ENCODE results near the gene NKX1-1.

The NKX1-1 gene

DNA sequence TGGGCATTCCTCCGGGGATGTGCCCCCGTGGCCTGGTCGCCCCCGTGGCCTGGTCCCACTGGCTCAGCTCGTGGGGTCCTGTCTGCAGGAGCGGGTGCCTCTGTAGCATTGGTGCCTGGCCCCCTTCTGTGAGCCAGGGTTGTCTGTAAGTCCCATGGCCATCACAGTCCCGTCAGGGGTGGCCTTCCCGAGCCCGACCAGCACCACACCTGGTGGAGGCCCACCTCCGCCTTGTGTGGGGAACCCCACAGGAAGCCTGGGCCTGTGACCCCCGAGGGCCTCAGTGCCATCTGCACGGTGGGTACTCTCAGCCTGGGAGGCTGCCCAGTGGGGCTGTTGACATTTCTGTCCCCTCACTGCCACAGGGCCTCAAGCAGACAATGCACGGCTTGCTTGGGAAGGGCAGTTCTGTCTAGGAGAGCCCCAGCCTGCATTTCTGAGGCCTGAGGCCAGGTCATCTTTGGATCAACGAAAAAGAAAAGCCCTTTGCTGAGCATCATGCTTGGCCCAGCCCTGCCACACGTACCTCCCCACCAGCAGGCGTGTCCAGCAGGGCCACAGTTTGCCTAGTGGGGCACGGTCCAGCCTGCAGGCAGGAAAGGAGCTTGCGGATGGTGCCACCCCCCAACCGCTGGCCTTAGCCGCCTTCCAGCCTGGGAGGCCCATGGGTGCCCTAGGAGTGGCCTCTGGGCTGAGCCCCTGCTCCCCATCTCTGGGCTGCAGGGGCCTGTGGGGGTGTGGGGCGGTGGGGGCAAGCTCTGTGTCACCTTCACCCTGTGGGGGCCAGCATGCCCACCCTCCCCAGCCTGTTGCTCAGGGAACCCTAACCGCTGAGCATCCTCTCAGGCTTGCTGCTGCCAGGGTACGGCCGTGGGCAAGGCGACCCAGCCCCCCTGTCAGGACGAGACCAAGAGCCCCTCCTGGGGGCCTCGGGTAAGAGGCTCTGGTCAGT, 23.2 kb downstream of the NKX1-1 start:
- DNase-seq (ENCODE audit: low spot score) = no peak
- in situ Hi-C loops (cut with MboI; ENCODE audit: low pct_unique_long_range_greater_than_20kb, low sequenced_read_pairs, unreplicated experiment) = no loop called here
- TF ChIP-seq, protein P1, sequence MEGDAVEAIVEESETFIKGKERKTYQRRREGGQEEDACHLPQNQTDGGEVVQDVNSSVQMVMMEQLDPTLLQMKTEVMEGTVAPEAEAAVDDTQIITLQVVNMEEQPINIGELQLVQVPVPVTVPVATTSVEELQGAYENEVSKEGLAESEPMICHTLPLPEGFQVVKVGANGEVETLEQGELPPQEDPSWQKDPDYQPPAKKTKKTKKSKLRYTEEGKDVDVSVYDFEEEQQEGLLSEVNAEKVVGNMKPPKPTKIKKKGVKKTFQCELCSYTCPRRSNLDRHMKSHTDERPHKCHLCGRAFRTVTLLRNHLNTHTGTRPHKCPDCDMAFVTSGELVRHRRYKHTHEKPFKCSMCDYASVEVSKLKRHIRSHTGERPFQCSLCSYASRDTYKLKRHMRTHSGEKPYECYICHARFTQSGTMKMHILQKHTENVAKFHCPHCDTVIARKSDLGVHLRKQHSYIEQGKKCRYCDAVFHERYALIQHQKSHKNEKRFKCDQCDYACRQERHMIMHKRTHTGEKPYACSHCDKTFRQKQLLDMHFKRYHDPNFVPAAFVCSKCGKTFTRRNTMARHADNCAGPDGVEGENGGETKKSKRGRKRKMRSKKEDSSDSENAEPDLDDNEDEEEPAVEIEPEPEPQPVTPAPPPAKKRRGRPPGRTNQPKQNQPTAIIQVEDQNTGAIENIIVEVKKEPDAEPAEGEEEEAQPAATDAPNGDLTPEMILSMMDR (IDR thresholded peaks at IDR 0.05; ENCODE audit: extremely low read depth, insufficient read depth, missing control alignments) = no peak

GRCh38 chr4:1381944-1382541, 24.2 kb downstream of the NKX1-1 start:
- TF ChIP-seq, protein P1 (IDR thresholded peaks at IDR 0.05; ENCODE audit: extremely low read depth, insufficient read depth, missing control alignments) = no peak
- in situ Hi-C loops (cut with MboI; ENCODE audit: low pct_unique_long_range_greater_than_20kb, low sequenced_read_pairs, unreplicated experiment) = no loop called here
- DNase-seq (ENCODE audit: low spot score) = no peak

GRCh38 chr4:1381181-1381621, 25.0 kb downstream of the NKX1-1 start:
- in situ Hi-C loops (cut with MboI; ENCODE audit: low pct_unique_long_range_greater_than_20kb, low sequenced_read_pairs, unreplicated experiment) = no loop called here
- TF ChIP-seq, protein P1 (IDR thresholded peaks at IDR 0.05; ENCODE audit: extremely low read depth, insufficient read depth, missing control alignments) = no peak
- no peak for DNase-seq (ENCODE audit: low spot score)

GRCh38 chr4:1380368-1381151, 25.7 kb downstream of the NKX1-1 start:
- DNase-seq (ENCODE audit: low spot score) = no peak
- in situ Hi-C loops (cut with MboI; ENCODE audit: low pct_unique_long_range_greater_than_20kb, low sequenced_read_pairs, unreplicated experiment) = no loop called here
- TF ChIP-seq, protein P1 (IDR thresholded peaks at IDR 0.05; ENCODE audit: extremely low read depth, insufficient read depth, missing control alignments) = no peak

DNA sequence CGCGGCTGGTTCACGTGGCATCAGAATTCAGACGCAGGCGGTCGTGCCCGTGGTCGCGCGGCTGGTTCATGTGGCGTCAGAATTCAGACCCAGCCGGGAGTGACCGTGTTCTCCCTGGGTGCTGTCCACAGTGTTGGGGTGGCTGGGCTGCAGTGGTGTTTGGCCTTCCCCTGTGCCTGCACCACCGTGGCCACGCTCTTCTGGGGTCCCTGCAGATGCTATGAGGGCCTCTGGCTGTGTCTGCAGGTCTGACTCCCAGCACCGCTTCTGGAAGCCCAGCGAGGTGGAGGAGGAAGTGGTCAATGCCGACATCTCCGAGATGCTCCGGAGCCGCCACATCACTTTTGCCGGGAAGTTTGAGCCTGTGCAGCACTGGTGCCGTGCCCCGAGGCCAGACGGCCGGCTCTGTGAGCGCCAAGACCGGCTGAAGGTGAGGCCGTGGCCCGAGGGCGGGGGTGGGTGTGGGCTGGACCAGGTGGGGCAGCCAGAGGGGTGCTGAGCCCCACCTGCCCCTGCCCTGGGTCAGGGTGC, 26.4 kb downstream of the NKX1-1 start:
- TF ChIP-seq, protein P1 (IDR thresholded peaks at IDR 0.05; ENCODE audit: extremely low read depth, insufficient read depth, missing control alignments) = no peak
- in situ Hi-C loops (cut with MboI; ENCODE audit: low pct_unique_long_range_greater_than_20kb, low sequenced_read_pairs, unreplicated experiment) = no loop called here
- no peak for DNase-seq (ENCODE audit: low spot score)

GRCh38 chr4:1379351-1379781, 26.9 kb downstream of the NKX1-1 start:
- DNase-seq (ENCODE audit: low spot score) = no peak
- in situ Hi-C loops (cut with MboI; ENCODE audit: low pct_unique_long_range_greater_than_20kb, low sequenced_read_pairs, unreplicated experiment) = no loop called here
- TF ChIP-seq, protein P1 (IDR thresholded peaks at IDR 0.05; ENCODE audit: extremely low read depth, insufficient read depth, missing control alignments) = no peak

Data from GM13977 (cell line).